SK-N-SH treated with all-trans-retinoic acid at 6 μM for 48 hours (cell line): ENCODE results near the gene GNRH2.
"Not testable (repeated sequence)": the region's sequence is repeated elsewhere in the genome, so short reads cannot be mapped to it uniquely, and the experiment has no call there.

Experiments used
- ATAC-seq: fragments of 200-7000 bp; cut with Tn5 transposase; 3 replicates; pipeline ENCODE4 v1.9.1; 2020; ENCODE audit warnings: mild to moderate bottlenecking, moderate library complexity
- ARNTL ChIP-seq: fragments of 450-650 bp; formaldehyde crosslinking; IDR thresholded peaks from 2 replicates; pipeline ENCODE4 v1.5.0; 2020; ENCODE audit warnings: low read depth, mild to moderate bottlenecking, moderate library complexity, borderline replicate concordance
- BACH2 ChIP-seq: fragments of 250-450 bp; sonication (Bioruptor Pico); IDR thresholded peaks from 2 replicates; pipeline ENCODE4 v1.9.0; 2021; ENCODE audit warnings: mild to moderate bottlenecking, borderline replicate concordance
- CSDC2 ChIP-seq: fragments of 250-450 bp; sonication (Bioruptor Pico); IDR thresholded peaks from 2 replicates; pipeline ENCODE4 v1.5.0; 2020; ENCODE audit warnings: mild to moderate bottlenecking, moderate library complexity
- CSRNP3 ChIP-seq: fragments of 250-450 bp; sonication (Bioruptor Pico); IDR thresholded peaks from 2 replicates; pipeline ENCODE4 v1.5.1; 2021; ENCODE audit warnings: mild to moderate bottlenecking, moderate library complexity
- GLIS3 ChIP-seq: fragments of 250-450 bp; sonication (Bioruptor Pico); IDR thresholded peaks from 2 replicates; pipeline ENCODE4 v1.5.0; 2020; ENCODE audit warnings: mild to moderate bottlenecking, moderate library complexity
- ISL1 ChIP-seq: fragments of 250-450 bp; sonication (Bioruptor Pico); IDR thresholded peaks from 2 replicates; pipeline ENCODE4 v2.1.2; 2022; ENCODE audit warnings: mild to moderate bottlenecking, moderate library complexity
- PATZ1 ChIP-seq: fragments of 250-450 bp; sonication (Bioruptor Pico); IDR thresholded peaks from 2 replicates; pipeline ENCODE4 v1.8.0; 2020; ENCODE audit warnings: mild to moderate bottlenecking, moderate library complexity, borderline replicate concordance
- PPARA ChIP-seq: fragments of 250-450 bp; sonication (Bioruptor Pico); IDR thresholded peaks from 2 replicates; pipeline ENCODE4 v1.5.0; 2020; ENCODE audit warnings: mild to moderate bottlenecking, borderline replicate concordance
- RARB ChIP-seq: fragments of 250-450 bp; sonication (Bioruptor Pico); IDR thresholded peaks from 2 replicates; pipeline ENCODE4 v1.8.0; 2021; ENCODE audit warnings: mild to moderate bottlenecking, moderate library complexity
- TCF4 ChIP-seq: fragments of 250-450 bp; sonication (Bioruptor Pico); IDR thresholded peaks from 2 replicates; pipeline ENCODE4 v1.8.0; 2021; ENCODE audit warnings: mild to moderate bottlenecking, moderate library complexity, borderline replicate concordance
- ZC3H10 ChIP-seq: fragments of 250-450 bp; sonication (Bioruptor Pico); IDR thresholded peaks from 2 replicates; pipeline ENCODE4 v1.5.1; 2021; ENCODE audit warnings: mild to moderate bottlenecking, moderate library complexity
- ZFP3 ChIP-seq: fragments of 250-450 bp; sonication (Bioruptor Pico); IDR thresholded peaks from 2 replicates; pipeline ENCODE4 v1.5.0; 2020; ENCODE audit warnings: mild to moderate bottlenecking, moderate library complexity
- ZNF565 ChIP-seq: fragments of 450-650 bp; formaldehyde crosslinking; conservative IDR thresholded peaks from 2 replicates; pipeline ENCODE4 v1.5.0; 2020; ENCODE audit warnings: low read depth, mild to moderate bottlenecking, moderate library complexity
- ZNF8 ChIP-seq: fragments of 450-650 bp; formaldehyde crosslinking; IDR thresholded peaks from 2 replicates; pipeline ENCODE4 v1.5.0; 2020; ENCODE audit warnings: mild to moderate bottlenecking, moderate library complexity
- TF ChIP-seq, protein P1 (sequence below): fragments of 250-450 bp; sonication (Bioruptor Pico); IDR thresholded peaks from 2 replicates; pipeline ENCODE4 v1.8.0; 2021; ENCODE audit warnings: low read depth, mild to moderate bottlenecking, moderate library complexity, borderline replicate concordance
- TF ChIP-seq, protein P2 (sequence below): fragments of 250-450 bp; sonication (Bioruptor Pico); IDR thresholded peaks from 2 replicates; pipeline ENCODE4 v1.5.0; 2020; ENCODE audit warnings: mild to moderate bottlenecking, moderate library complexity
- TF ChIP-seq, protein P3 (sequence below): fragments of 250-450 bp; sonication (Bioruptor Pico); IDR thresholded peaks from 2 replicates; pipeline ENCODE4 v1.5.1; 2020; ENCODE audit warnings: low read depth, mild to moderate bottlenecking, moderate library complexity

GNRH2 gene

DNA sequence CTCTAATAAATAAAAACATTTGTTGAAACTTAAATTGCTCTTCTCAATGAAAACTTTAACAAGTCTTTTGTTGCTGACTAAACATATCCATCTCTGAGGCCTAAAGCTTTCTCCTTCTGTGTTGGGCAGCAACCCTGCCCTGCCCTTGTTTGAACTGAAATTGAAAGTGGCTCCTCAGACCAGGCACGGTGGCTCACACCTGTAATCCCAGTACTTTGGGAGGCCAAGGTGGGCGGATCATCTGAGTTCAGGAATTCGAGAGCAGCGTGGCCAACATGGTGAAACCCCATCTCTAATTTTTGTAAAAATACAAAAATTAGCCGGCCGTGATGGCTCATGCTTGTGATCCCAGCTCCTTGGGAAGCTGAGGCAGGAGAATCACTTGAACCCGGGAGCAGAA is 29.2 kb upstream of the GNRH2 start:
- TF ChIP-seq ZNF8 (CRISPR knock-in tag) (no peak), GLIS3 (CRISPR knock-in tag) (no peak), BACH2 (CRISPR knock-in tag) (no peak), CSDC2 (CRISPR knock-in tag) (no peak), TCF4 (CRISPR knock-in tag) (no peak), PPARA (CRISPR knock-in tag) (no peak), ZFP3 (CRISPR knock-in tag) (no peak)
- TF ChIP-seq, protein P1, sequence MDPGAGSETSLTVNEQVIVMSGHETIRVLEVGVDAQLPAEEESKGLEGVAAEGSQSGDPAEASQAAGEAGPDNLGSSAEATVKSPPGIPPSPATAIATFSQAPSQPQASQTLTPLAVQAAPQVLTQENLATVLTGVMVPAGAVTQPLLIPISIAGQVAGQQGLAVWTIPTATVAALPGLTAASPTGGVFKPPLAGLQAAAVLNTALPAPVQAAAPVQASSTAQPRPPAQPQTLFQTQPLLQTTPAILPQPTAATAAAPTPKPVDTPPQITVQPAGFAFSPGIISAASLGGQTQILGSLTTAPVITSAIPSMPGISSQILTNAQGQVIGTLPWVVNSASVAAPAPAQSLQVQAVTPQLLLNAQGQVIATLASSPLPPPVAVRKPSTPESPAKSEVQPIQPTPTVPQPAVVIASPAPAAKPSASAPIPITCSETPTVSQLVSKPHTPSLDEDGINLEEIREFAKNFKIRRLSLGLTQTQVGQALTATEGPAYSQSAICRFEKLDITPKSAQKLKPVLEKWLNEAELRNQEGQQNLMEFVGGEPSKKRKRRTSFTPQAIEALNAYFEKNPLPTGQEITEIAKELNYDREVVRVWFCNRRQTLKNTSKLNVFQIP (CRISPR knock-in tag) = no peak
- ATAC-seq = no peak

GRCh38 chr20:3014662-3015061 is 28.8 kb upstream of the GNRH2 start:
- no peak for ATAC-seq
- TF ChIP-seq ZNF565 (CRISPR knock-in tag) = no peak
- TF ChIP-seq CSRNP3 (CRISPR knock-in tag) = no peak
- TF ChIP-seq ARNTL = no peak
- no peak for TF ChIP-seq ZFP3 (CRISPR knock-in tag)
- TF ChIP-seq CSDC2 (CRISPR knock-in tag) = no peak
- TF ChIP-seq, protein P2, sequence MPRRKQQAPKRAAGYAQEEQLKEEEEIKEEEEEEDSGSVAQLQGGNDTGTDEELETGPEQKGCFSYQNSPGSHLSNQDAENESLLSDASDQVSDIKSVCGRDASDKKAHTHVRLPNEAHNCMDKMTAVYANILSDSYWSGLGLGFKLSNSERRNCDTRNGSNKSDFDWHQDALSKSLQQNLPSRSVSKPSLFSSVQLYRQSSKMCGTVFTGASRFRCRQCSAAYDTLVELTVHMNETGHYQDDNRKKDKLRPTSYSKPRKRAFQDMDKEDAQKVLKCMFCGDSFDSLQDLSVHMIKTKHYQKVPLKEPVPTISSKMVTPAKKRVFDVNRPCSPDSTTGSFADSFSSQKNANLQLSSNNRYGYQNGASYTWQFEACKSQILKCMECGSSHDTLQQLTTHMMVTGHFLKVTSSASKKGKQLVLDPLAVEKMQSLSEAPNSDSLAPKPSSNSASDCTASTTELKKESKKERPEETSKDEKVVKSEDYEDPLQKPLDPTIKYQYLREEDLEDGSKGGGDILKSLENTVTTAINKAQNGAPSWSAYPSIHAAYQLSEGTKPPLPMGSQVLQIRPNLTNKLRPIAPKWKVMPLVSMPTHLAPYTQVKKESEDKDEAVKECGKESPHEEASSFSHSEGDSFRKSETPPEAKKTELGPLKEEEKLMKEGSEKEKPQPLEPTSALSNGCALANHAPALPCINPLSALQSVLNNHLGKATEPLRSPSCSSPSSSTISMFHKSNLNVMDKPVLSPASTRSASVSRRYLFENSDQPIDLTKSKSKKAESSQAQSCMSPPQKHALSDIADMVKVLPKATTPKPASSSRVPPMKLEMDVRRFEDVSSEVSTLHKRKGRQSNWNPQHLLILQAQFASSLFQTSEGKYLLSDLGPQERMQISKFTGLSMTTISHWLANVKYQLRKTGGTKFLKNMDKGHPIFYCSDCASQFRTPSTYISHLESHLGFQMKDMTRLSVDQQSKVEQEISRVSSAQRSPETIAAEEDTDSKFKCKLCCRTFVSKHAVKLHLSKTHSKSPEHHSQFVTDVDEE (CRISPR knock-in tag) = no peak
- no peak for TF ChIP-seq RARB (CRISPR knock-in tag)
- no peak for TF ChIP-seq PATZ1 (CRISPR knock-in tag)
- TF ChIP-seq, protein P3, sequence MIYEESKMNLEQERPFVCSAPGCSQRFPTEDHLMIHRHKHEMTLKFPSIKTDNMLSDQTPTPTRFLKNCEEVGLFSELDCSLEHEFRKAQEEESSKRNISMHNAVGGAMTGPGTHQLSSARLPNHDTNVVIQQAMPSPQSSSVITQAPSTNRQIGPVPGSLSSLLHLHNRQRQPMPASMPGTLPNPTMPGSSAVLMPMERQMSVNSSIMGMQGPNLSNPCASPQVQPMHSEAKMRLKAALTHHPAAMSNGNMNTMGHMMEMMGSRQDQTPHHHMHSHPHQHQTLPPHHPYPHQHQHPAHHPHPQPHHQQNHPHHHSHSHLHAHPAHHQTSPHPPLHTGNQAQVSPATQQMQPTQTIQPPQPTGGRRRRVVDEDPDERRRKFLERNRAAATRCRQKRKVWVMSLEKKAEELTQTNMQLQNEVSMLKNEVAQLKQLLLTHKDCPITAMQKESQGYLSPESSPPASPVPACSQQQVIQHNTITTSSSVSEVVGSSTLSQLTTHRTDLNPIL (CRISPR knock-in tag) = no peak
- no peak for TF ChIP-seq ISL1 (CRISPR knock-in tag)
- no peak for TF ChIP-seq ZC3H10 (CRISPR knock-in tag)
- TF ChIP-seq GLIS3 (CRISPR knock-in tag) = no peak
- TF ChIP-seq ZNF8 (CRISPR knock-in tag) = no peak

- not testable (repeated sequence) for ATAC-seq
Observed at GRCh38 chr20:3015302-3015701, 28.1 kb upstream of the GNRH2 start.

DNA sequence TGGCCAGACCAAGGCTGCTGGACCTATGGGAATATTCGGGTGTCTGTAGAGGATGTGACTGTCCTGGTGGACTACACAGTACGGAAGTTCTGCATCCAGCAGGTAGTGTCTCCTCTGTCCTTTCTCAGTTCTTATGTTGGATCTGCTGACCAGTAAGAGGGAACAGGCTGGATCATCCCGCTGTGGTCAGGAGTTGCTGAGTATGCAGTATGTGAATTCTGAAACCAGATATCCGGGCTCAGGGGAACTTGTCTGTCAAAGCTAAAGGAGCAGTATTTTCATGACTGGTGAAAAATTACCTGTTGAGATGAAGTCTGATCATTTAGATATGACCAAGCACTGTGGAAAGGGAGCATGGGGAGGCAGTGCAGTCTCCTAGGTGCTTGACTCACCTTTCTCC is 22.1 kb upstream of the GNRH2 start:
- TF ChIP-seq, protein P3 (CRISPR knock-in tag) = no peak
- TF ChIP-seq GLIS3 (CRISPR knock-in tag) (no peak), ZC3H10 (CRISPR knock-in tag) (no peak), ISL1 (CRISPR knock-in tag) (no peak), PATZ1 (CRISPR knock-in tag) (no peak), CSDC2 (CRISPR knock-in tag) (no peak)
- TF ChIP-seq, all 23 proteins: peak for 0
- ATAC-seq = no peak
